Osteoblast (primary cell): ENCODE measurements around the gene NDUFV2. TPM values are rescaled to one million over a fixed set of nuclear protein-coding genes. Genes with fewer than 3 reads are reported as not detected.
"Not testable (repeated sequence)": the region's sequence is repeated elsewhere in the genome, so short reads cannot be mapped to it uniquely, and the experiment has no call there.

Experiments
- DNase-seq: peaks from one replicate; pipeline ENCODE4 v3.0.0; 2011; ENCODE audit warnings: low spot score, mixed read lengths; ENCODE audit not compliant: insufficient read length; ENCODE audit errors: missing footprints
- H2AFZ ChIP-seq: 2 replicates; pipeline ENCODE4 v1.6.0; 2011; ENCODE audit warnings: mild to moderate bottlenecking, low read length
- H3K27ac ChIP-seq: 2 replicates; pipeline ENCODE4 v1.5.1; 2011; ENCODE audit warnings: mild to moderate bottlenecking, low read depth, low read length, moderate library complexity
- H3K27me3 ChIP-seq: 2 replicates; pipeline ENCODE4 v1.6.0; 2012; ENCODE audit warnings: mild to moderate bottlenecking, control low read depth, inconsistent platforms, low read length, moderate library complexity; ENCODE audit not compliant: insufficient read depth
- H3K36me3 ChIP-seq: 2 replicates; pipeline ENCODE4 v1.5.1; 2011; ENCODE audit warnings: mild to moderate bottlenecking, low read length, control low read depth, moderate library complexity; ENCODE audit not compliant: insufficient read depth
- H3K4me1 ChIP-seq: 2 replicates; pipeline ENCODE4 v1.5.1; 2011; ENCODE audit warnings: mild to moderate bottlenecking, low read length, control low read depth, moderate library complexity; ENCODE audit not compliant: insufficient read depth
- H3K4me2 ChIP-seq: 2 replicates; pipeline ENCODE4 v1.6.0; 2011; ENCODE audit warnings: mild to moderate bottlenecking, low read length; ENCODE audit not compliant: insufficient read depth
- H3K4me3 ChIP-seq: fragments of 200-600 bp; sonication (generic); 3 replicates; pipeline ENCODE4 v1.5.1; 2012; ENCODE audit warnings: mild to moderate bottlenecking, low read length, inconsistent platforms; ENCODE audit not compliant: insufficient read depth
- H3K79me2 ChIP-seq: 2 replicates; pipeline ENCODE4 v1.6.0; 2012; ENCODE audit warnings: mild to moderate bottlenecking, low read length, control low read depth, inconsistent platforms; ENCODE audit not compliant: insufficient read depth
- H3K9me3 ChIP-seq: 2 replicates; pipeline ENCODE4 v1.5.1; 2011; ENCODE audit warnings: low read depth, low read length, control low read depth
- H4K20me1 ChIP-seq: 2 replicates; pipeline ENCODE4 v1.6.0; 2012; ENCODE audit warnings: mild to moderate bottlenecking, low read length, control low read depth; ENCODE audit not compliant: insufficient read depth
- CTCF ChIP-seq: IDR thresholded peaks from 2 replicates; pipeline ENCODE4 v1.5.1; 2011; ENCODE audit warnings: mild to moderate bottlenecking, low read depth, low read length, moderate library complexity; ENCODE audit errors: extremely low read depth
- total RNA-seq: library from RNA; depleted of rRNA; stranded (reverse); fragments of >200 nt; gene quantifications from 2 replicates; pipeline ENCODE4 v1.2.3, GENCODE V29; 2012

The NDUFV2 gene
- total RNA-seq, 1 donor, result 95.9 TPM

DNA sequence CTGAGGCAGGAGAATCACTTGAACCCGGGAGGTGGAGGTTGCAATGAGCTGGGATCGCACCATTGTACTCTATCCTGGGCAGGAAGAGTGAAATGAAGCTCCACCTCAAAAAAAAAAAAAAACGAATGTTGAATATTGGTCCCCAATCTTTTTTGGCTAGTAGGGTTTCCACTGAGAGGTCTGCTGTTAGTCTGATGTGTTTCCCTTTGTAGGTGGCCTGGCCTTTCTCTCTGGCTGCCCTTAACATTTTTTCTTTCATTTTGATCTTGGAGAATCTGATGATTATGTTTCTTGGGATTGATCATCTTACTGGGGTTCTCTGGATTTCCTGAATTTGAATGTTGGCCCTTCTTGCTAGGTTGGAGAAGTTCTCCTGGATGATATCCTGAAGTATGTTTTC, 69.4 kb downstream of the NDUFV2 start:
- peaks cover 77% of the 10 kb centered on the region for H3K79me2 ChIP-seq
- not testable (repeated sequence) for DNase-seq, H3K9me3 ChIP-seq, H3K27me3 ChIP-seq, H3K4me2 ChIP-seq, H3K27ac ChIP-seq, H3K4me3 ChIP-seq, H2AFZ ChIP-seq, H3K4me1 ChIP-seq, H3K36me3 ChIP-seq
- H4K20me1 ChIP-seq, result peaks cover 32% of the 10 kb centered on the region

DNA sequence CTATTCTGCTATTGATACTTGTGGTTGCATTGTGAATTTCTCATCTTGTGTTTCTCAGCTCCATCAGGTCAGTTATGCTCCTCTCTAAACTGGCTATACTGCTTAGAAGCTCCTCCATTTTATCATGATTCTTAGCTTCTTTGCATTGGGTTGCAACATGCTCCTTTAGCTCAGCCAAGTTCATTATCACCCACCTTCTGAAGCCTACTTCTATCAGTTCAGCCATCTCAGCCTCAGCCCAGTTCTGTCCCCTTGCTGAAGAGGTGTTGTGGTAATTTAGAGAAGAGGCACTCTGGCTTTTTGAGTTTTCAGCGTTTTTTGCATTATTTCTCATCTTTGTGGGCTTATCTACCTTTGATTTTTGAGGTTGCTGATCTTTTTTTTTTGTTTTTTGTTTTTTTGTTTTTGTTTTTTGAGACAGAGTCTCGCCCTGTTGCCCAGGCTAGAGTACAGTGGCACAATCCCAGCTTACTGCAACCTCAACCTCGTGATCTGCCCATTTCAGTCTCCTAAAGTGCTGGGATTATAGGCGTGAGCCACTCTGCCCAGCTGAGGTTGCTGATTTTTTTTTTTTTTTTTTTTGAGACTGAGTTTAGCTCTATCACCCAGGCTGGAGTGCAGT, 70.1 kb downstream of the NDUFV2 start:
- H2AFZ ChIP-seq, result no peak overlapping the region
- no peaks in the 10 kb centered on the region for H3K36me3 ChIP-seq
- H3K79me2 ChIP-seq, result peaks cover 82% of the 10 kb centered on the region
- no peaks in the 10 kb centered on the region for H3K27me3 ChIP-seq
- H4K20me1 ChIP-seq, result peaks cover 37% of the 10 kb centered on the region
- H3K4me3 ChIP-seq, result no peak overlapping the region
- TF ChIP-seq CTCF, result no peak
- no peak overlapping the region for H3K4me2 ChIP-seq
- no peak for DNase-seq
- H3K27ac ChIP-seq, result no peak overlapping the region
- H3K9me3 ChIP-seq, result no peaks in the 10 kb centered on the region
- no peaks in the 10 kb centered on the region for H3K4me1 ChIP-seq

DNA sequence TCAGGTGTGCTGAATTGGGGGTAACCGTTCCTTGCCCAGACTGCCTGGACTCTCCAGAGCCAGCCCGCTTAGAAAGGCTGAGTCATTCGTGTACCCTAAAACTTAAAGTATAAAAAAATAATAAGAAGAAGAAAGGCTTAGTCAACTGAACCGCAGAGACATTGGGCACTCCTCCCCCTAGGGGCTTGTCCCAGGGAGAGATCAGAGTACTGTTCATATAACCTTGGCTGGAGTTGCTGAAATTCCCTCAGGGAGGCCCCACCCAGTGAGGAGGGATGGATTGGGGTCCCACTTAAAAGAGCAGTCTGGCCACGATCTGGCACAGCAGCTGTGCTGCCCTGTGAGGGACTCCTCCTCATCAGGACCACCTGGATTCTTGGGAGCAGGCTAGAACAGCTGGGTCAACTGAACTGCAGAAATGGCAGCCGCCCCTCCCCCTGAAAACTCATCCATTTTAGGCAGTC, 71.3 kb downstream of the NDUFV2 start:
- Histone ChIP-seq H3K79me2 (peaks cover 87% of the 10 kb centered on the region), H3K4me2 (no peak overlapping the region), H2AFZ (no peak overlapping the region), H3K36me3 (no peaks in the 10 kb centered on the region), H3K4me3 (no peak overlapping the region), H3K9me3 (no peaks in the 10 kb centered on the region), H3K27ac (no peak overlapping the region), H4K20me1 (peaks cover 44% of the 10 kb centered on the region), H3K27me3 (no peaks in the 10 kb centered on the region), H3K4me1 (no peaks in the 10 kb centered on the region)
- TF ChIP-seq CTCF, result no peak
- peak; percentile 5 for DNase-seq

DNA sequence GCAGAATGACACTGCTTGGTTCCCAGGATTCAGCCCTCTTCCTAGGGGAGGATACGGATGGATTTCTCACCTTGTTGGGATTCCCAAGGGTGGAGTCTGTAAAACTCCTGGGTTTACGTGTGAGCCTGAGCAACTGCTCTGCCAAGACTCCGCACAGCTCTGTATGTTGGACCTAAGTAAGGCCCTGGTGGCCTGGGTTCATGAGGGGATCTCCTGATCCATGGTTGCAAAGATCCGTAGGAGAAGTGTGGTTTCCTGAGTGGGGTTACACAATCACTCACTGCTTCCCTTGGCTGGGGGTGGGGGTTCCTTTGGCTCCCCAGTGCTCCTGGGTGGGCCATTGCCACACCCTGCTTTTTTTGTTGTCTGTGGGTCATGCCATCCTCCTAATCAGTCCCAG, 71.8 kb downstream of the NDUFV2 start:
- no peak for DNase-seq
- no peak overlapping the region for H3K4me2 ChIP-seq
- no peaks in the 10 kb centered on the region for H3K27me3 ChIP-seq
- H3K79me2 ChIP-seq, result peaks cover 90% of the 10 kb centered on the region
- no peak overlapping the region for H3K27ac ChIP-seq
- TF ChIP-seq CTCF, result no peak
- H3K36me3 ChIP-seq, result no peaks in the 10 kb centered on the region
- H4K20me1 ChIP-seq, result peaks cover 47% of the 10 kb centered on the region
- no peaks in the 10 kb centered on the region for H3K9me3 ChIP-seq
- no peak overlapping the region for H3K4me3 ChIP-seq
- no peak overlapping the region for H2AFZ ChIP-seq
- H3K4me1 ChIP-seq, result no peaks in the 10 kb centered on the region
